ENCODE results near the gene USP17L20. TPM values are rescaled to one million over a fixed set of nuclear protein-coding genes. Genes with fewer than 3 reads are reported as not detected.

The USP17L20 gene
- not detected in 2 replicates for total RNA-seq

GRCh38 chr4:9257824-9258223 is at the start of gene USP17L20:
USP17L20 (plus strand) TSS chr4:9258124; CDS start chr4:9258124, 0 bp downstream.

GRCh38 chr4:9210357-9210756 is 47.6 kb upstream of the USP17L20 start, which contains the start of gene USP17L10:
USP17L10 (plus strand) TSS chr4:9210657; CDS start chr4:9210657, 0 bp downstream.

GRCh38 chr4:9215105-9215504 is 42.8 kb upstream of the USP17L20 start, which contains the start of gene USP17L11:
USP17L11 (plus strand) TSS chr4:9215405; CDS start chr4:9215405, 0 bp downstream.

GRCh38 chr4:9219852-9220251 is 38.1 kb upstream of the USP17L20 start, which contains the start of gene USP17L12:
USP17L12 (plus strand) TSS chr4:9220152; CDS start chr4:9220152, 0 bp downstream.

GRCh38 chr4:9224596-9224995 is 33.3 kb upstream of the USP17L20 start, which contains the start of gene USP17L13:
USP17L13 (plus strand) TSS chr4:9224896; CDS start chr4:9224896, 0 bp downstream.

GRCh38 chr4:9234085-9234484 is 23.8 kb upstream of the USP17L20 start, which contains the start of gene USP17L15:
USP17L15 (plus strand) TSS chr4:9234385; CDS start chr4:9234385, 0 bp downstream.

GRCh38 chr4:9243579-9243978 is 14.3 kb upstream of the USP17L20 start, which contains the start of gene USP17L17:
USP17L17 (plus strand) TSS chr4:9243879; CDS start chr4:9243879, 0 bp downstream.

GRCh38 chr4:9247953-9248680 is 9.8 kb upstream of the USP17L20 start, which contains the start of gene USP17L18:
USP17L18 (plus strand) TSS chr4:9248630; CDS start chr4:9248630, 0 bp downstream.

GRCh38 chr4:9253078-9253477 is 4.8 kb upstream of the USP17L20 start, which contains the start of gene USP17L19:
USP17L19 (plus strand) TSS chr4:9253378; CDS start chr4:9253378, 0 bp downstream.

GRCh38 chr4:9262572-9262971 is 4.6 kb downstream of the USP17L20 start, which contains the start of gene USP17L21:
USP17L21 (plus strand) TSS chr4:9262872; CDS start chr4:9262872, 0 bp downstream.

GRCh38 chr4:9267319-9267718 is 9.4 kb downstream of the USP17L20 start, which contains the start of gene USP17L22:
USP17L22 (plus strand) TSS chr4:9267619; CDS start chr4:9267619, 0 bp downstream.

Other genes starting within 250 kb of the USP17L20 start
- gene FAM90A26, start 87.7 kb upstream of the USP17L20 start, total RNA-seq, result not detected in 2 replicates
- gene USP17L10, start 47.5 kb upstream of the USP17L20 start, total RNA-seq, result not detected in 2 replicates
- not detected in 2 replicates for gene USP17L11, start 42.7 kb upstream of the USP17L20 start, total RNA-seq
- gene USP17L12, start 38.0 kb upstream of the USP17L20 start, total RNA-seq, result not detected in 2 replicates
- not detected in 2 replicates for gene USP17L13, start 33.2 kb upstream of the USP17L20 start, total RNA-seq
- gene USP17L15, start 23.7 kb upstream of the USP17L20 start, total RNA-seq, result not detected in 2 replicates
- not detected in 2 replicates for gene USP17L17, start 14.2 kb upstream of the USP17L20 start, total RNA-seq
- gene USP17L18, start 9.5 kb upstream of the USP17L20 start, total RNA-seq, result not detected in 2 replicates
- not detected in 2 replicates for gene USP17L19, start 4.7 kb upstream of the USP17L20 start, total RNA-seq
- not detected in 2 replicates for gene USP17L21, start 4.7 kb downstream of the USP17L20 start, total RNA-seq
- not detected in 2 replicates for gene USP17L22, start 9.5 kb downstream of the USP17L20 start, total RNA-seq
- not detected in 2 replicates for gene USP17L24, start 67.0 kb downstream of the USP17L20 start, total RNA-seq
- not detected in 2 replicates for gene USP17L25, start 71.8 kb downstream of the USP17L20 start, total RNA-seq
- gene USP17L26, start 76.5 kb downstream of the USP17L20 start, total RNA-seq, result not detected in 2 replicates
- gene USP17L5, start 81.3 kb downstream of the USP17L20 start, total RNA-seq, result not detected in 2 replicates
- gene USP17L27, start 86.0 kb downstream of the USP17L20 start, total RNA-seq, result not detected in 2 replicates
- gene USP17L28, start 90.8 kb downstream of the USP17L20 start, total RNA-seq, result not detected in 2 replicates
- not detected in 2 replicates for gene USP17L29, start 95.5 kb downstream of the USP17L20 start, total RNA-seq
- gene USP17L30, start 105.0 kb downstream of the USP17L20 start, total RNA-seq, result not detected in 2 replicates
- not detected in 2 replicates for gene DEFB131A, start 186.3 kb downstream of the USP17L20 start, total RNA-seq